ENCODE data around the gene ASCL1. TPM values are rescaled to one million over a fixed set of nuclear protein-coding genes. Genes with fewer than 3 reads are reported as not detected.

Gene ASCL1
- total RNA-seq, 3 donors from 2014 or later (not counting 1 experiment from before 2014, with no cell fraction given), result not detected

- intact Hi-C loops (cut with micrococcal nuclease), result no loop called here
- Histone ChIP-seq H3K9me3 (ENCODE audit: control insufficient read depth, insufficient read depth, low read length) (no peaks in the 10 kb centered on the region), H3K4me3 (ENCODE audit: low read length) (no peak overlapping the region), H3K27me3 (ENCODE audit: control insufficient read depth, insufficient read depth, low read length) (peaks cover 8% of the 10 kb centered on the region), H3K36me3 (ENCODE audit: control insufficient read depth, insufficient read depth, low read length) (no peaks in the 10 kb centered on the region), H3K27ac (ENCODE audit: low read length) (no peak overlapping the region), H3K4me1 (ENCODE audit: control insufficient read depth, insufficient read depth, low read length) (peaks cover 9% of the 10 kb centered on the region)
- Mint-ChIP-seq H3K27ac (no peak overlapping the region), H3K4me1 (no peaks in the 10 kb centered on the region), H3K36me3 (no peaks in the 10 kb centered on the region), H3K4me3 (no peak overlapping the region), H3K27me3 (ENCODE audit: low read depth in 2 of 2) (peaks cover 5 to 7% of the 10 kb centered on the region in 2 donors), H3K9me3 (peaks cover 0 to 3% of the 10 kb centered on the region in 2 donors)
- ATAC-seq (no peak), DNase-seq (no peak)
- no peak for TF ChIP-seq CTCF (IDR thresholded peaks at IDR 0.05)
- 72% methylated on average over 5 of the region's 5 CpGs for WGBS (ENCODE audit: insufficient coverage)
Measured at GRCh38 chr12:102916252-102917025, 41.0 kb upstream of the ASCL1 start.

- no peaks in the 10 kb centered on the region for H3K36me3 Mint-ChIP-seq
- Histone ChIP-seq H3K36me3 (ENCODE audit: control insufficient read depth, insufficient read depth, low read length) (no peaks in the 10 kb centered on the region), H3K4me1 (ENCODE audit: control insufficient read depth, insufficient read depth, low read length) (peaks cover 9% of the 10 kb centered on the region), H3K27ac (ENCODE audit: low read length) (no peak within 1 kb of the TSS), H3K4me3 (ENCODE audit: low read length) (peak within 1 kb of the TSS; percentile 12), H3K27me3 (ENCODE audit: control insufficient read depth, insufficient read depth, low read length) (peaks cover 8% of the 10 kb centered on the region), H3K9me3 (ENCODE audit: control insufficient read depth, insufficient read depth, low read length) (no peaks in the 10 kb centered on the region)
- ATAC-seq, result no peak
- peaks cover 0 to 3% of the 10 kb centered on the region in 2 donors for H3K9me3 Mint-ChIP-seq
- H3K4me3 Mint-ChIP-seq, result peak within 1 kb of the TSS; percentile 40
- peaks cover 5 to 7% of the 10 kb centered on the region in 2 donors for H3K27me3 Mint-ChIP-seq (ENCODE audit: low read depth in 2 of 2)
- 9% methylated on average over 29 of the region's 30 CpGs for WGBS (ENCODE audit: insufficient coverage)
- TF ChIP-seq CTCF (IDR thresholded peaks at IDR 0.05), result no peak
- peak in 1 of 2 donors; percentile 25 for DNase-seq
- no peaks in the 10 kb centered on the region for H3K4me1 Mint-ChIP-seq
- intact Hi-C loops (cut with micrococcal nuclease), result no loop called here
- no peak within 1 kb of the TSS for H3K27ac Mint-ChIP-seq
Measured at GRCh38 chr12:102917026-102917787, 40.3 kb upstream of the ASCL1 start, which contains the start of gene PAH. TSS of gene PAH (minus strand) at chr12:102917244. CDS start at chr12:102917130, 114 bp downstream.

GRCh38 chr12:102918840-102919239 is 38.6 kb upstream of the ASCL1 start:
- 78% methylated on average over 2 of the region's 2 CpGs for WGBS (ENCODE audit: insufficient coverage)
- Mint-ChIP-seq H3K9me3 (peaks cover 0 to 3% of the 10 kb centered on the region in 2 donors), H3K27ac (no peak overlapping the region), H3K27me3 (ENCODE audit: low read depth in 2 of 2) (peaks cover 5 to 7% of the 10 kb centered on the region in 2 donors), H3K4me1 (no peaks in the 10 kb centered on the region), H3K4me3 (no peak overlapping the region), H3K36me3 (no peaks in the 10 kb centered on the region)
- Histone ChIP-seq H3K27me3 (ENCODE audit: control insufficient read depth, insufficient read depth, low read length) (peaks cover 6% of the 10 kb centered on the region), H3K4me3 (ENCODE audit: low read length) (no peak overlapping the region), H3K4me1 (ENCODE audit: control insufficient read depth, insufficient read depth, low read length) (peaks cover 9% of the 10 kb centered on the region), H3K27ac (ENCODE audit: low read length) (no peak overlapping the region), H3K36me3 (ENCODE audit: control insufficient read depth, insufficient read depth, low read length) (no peaks in the 10 kb centered on the region), H3K9me3 (ENCODE audit: control insufficient read depth, insufficient read depth, low read length) (no peaks in the 10 kb centered on the region)
- ATAC-seq, result no peak
- TF ChIP-seq CTCF (IDR thresholded peaks at IDR 0.05), result no peak
- intact Hi-C loops (cut with micrococcal nuclease), result no loop called here
- DNase-seq, result no peak
